ENCODE data around the gene SEPTIN1.
A peak's percentile ranks its signal among the peaks of the same experiment; 100 is the strongest.

Gene SEPTIN1

DNA sequence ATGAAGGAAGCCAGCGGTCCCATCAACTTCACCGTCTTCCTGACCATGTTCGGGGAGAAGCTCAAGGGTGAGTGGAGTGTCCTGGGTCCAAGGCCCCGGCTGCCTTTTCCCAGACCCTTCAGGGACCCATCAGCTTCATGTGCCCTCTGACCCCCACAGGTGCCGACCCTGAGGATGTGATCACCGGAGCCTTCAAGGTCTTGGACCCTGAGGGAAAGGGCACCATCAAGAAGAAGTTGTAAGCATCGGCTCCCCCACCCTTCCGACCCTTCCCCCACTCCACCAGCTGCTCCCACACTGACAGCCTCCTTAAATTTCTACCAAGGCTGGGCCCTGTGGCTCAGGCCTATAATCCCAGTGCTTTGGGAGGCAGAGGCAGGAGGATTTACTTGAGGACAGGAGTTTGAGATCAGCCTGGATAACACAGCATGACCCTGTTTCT, 5.9 kb downstream of the SEPTIN1 start:
- no peak for DNase-seq

DNA sequence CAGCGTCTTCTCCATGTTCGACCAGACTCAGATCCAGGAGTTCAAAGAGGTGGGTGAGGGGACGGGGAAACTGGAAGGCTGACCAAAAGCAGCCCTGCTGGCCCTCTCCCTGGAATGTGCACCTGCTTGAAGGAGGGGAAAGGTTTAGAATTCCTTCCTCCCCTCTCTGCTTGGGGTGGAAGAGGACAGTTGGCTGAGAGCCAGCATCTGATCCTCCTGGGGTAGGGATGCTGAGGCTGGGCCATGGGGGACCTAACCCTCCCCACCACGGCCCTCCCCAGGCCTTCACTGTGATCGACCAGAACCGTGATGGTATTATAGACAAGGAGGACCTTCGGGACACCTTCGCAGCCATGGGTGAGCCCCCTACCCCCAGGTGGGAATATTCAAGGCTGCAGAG, 6.5 kb downstream of the SEPTIN1 start:
- DNase-seq: no peak

DNA sequence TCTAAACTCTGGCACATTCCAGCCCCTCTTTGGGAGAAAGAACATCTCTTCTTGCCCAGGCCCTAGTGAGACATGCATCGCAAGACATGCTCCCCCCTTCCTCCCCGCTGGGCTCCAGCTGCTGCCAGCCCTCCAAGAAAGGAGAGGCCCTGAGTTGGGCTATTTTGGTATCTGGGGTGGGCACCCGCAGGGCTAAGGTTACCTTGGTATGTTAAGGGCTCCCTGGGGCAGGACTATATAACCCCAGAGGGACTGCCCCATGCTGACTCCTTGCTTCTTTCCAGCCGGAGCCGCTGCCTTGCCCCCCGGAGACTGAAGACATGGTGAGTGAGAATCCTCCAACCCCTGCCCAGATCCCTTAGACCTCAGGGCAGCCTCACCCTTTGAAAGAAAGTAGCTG, 7.8 kb downstream of the SEPTIN1 start, which contains the start of gene MYL11:
Gene MYL11, plus strand, starts transcription at position 265 of the 400 bp plus-strand sequence. Its CDS starts 56 bp downstream, at position 321.
- DNase-seq: no peak

DNA sequence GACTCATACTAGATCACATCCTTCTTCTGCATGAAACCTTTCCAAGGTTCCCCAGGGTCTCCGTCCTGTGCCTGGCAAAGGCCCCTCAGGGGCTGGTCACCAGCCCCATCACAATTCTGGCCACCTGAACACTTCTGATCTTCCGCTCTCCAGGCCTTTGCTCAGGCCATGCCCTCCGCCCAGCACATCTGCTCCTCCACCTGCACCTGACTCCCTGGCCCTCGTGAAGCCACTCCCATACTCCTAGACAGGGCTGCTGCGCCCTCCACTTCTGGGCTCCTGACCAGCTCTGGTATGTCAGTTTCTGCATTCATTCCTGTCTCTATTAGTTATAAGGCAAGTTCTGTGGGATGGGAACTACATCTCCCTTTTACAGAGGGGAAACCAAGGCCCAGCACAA, 9.6 kb downstream of the SEPTIN1 start:
- DNase-seq: no peak

DNA sequence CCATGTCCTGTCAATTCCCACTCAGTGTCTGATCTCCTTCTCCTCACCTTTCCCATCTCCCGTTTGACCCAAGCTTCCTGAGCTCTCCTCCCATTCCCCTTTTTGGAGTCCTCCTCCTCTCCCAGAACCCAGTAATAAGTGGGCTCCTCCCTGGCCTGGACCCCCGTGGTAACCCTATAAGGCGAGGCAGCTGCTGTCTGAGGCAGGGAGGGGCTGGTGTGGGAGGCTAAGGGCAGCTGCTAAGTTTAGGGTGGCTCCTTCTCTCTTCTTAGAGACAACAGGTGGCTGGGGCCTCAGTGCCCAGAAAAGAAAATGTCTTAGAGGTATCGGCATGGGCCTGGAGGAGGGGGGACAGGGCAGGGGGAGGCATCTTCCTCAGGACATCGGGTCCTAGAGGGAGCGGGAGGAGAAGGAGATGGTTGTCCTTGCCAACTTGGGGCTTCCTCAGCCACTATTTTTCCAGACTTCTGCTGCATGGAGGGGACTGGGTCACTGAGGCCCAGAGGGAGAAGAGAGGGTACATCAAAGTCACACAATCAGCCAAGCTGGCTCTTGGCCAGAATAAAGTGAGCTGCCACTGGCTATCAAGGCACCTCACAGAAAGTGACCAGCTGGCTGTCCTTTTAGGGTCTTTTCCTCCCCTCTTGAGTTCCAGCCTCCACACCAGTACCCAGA, 10.2 kb downstream of the SEPTIN1 start:
- DNase-seq: no peak

DNA sequence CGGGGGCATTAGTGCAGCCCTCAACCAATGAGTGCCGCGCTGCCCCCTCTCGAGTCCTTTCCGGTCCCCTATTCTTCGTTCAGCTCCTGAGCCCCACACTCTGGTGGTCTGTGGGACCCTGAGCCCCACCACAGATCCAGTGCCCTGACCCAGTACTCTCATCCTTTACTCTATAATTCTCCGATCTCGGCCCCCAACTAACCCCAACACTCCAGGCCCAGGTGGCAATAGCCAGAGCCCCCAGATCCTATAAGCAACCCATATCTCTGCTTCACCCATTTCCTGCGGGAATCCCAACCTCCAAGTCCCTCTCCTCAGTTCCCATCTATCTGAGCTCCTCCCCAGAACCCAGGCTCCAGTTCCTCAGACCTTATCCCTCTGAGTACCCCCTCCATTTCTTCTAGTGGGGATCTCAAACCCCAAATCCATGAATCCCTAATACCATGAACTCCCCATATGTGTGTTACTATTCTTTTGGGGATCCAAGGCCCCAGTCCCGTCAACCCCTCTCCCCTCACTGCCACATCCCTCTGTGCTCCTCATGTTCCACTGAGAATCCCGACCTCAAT, 11.0 kb downstream of the SEPTIN1 start:
- DNase-seq: no peak

DNA sequence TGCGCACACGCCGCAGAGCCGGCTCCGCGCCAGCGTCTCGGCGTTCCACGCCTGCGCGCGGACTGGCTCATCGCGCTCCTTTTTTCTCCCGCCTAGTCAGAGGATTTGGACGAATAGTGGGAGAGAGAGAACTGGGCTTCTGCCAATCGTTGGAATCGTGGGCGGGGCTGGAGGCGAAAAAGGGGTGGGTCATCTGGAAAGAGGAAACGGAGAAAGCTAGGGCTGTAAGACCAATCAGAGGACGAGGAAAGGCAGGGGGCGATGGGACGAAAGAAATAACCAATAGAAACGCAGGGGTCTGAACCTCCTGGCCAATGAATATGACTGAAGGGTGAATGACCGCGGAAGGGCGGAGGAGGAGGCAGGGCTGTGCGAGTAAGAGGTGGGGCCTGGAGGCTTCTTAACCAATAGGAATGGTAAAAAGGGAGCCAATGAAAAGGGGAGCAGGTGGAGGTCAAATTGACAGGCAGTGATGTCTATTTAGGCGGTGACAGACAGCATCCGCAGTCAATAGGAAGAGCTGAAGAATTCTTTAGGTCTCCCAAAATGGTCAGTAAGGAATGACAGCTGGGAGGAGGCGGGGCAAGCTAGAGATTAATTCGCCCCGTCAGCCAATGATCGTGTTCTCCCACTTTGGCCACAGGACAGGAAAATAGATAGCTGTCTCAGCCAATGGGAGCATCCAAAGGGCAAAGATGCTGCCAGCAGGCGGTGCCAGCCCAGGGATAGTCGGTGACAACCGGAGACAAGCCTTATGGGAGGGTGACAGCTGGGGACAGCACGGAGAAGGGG, 11.7 kb downstream of the SEPTIN1 start, which contains the start of gene TBC1D10B:
Gene TBC1D10B, minus strand, starts transcription at position 39 of the 792 bp plus-strand sequence. CDS start 311 bp downstream, outside the sequence.
- DNase-seq: peak; percentile 100

DNA sequence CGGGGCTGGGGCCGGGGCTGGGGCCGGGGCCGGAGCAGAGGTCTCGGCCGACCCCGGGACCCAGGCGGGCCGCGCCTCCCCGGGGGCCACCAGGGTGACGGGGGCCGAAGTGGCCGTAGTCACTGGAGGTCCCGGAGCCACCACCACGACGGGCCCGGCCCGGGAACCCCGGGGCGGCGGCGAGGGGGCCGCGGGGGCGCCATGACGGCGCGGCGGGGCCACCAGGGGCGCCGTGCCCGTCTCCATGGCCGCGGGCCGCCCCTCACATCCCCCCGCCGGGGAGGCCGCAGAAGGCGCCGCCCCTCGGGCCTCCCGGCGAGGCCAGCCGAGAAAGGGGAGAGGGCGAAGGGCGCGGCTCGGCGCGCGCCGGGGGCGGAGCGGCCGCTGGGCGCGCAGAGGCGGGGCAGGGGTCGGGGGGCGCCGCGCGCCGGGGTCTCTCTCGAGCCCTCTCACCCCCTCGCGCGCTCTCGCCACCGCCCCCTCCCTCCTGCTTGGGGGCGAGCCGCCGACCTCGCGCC, 12.4 kb downstream of the SEPTIN1 start:
- DNase-seq: no peak

DNA sequence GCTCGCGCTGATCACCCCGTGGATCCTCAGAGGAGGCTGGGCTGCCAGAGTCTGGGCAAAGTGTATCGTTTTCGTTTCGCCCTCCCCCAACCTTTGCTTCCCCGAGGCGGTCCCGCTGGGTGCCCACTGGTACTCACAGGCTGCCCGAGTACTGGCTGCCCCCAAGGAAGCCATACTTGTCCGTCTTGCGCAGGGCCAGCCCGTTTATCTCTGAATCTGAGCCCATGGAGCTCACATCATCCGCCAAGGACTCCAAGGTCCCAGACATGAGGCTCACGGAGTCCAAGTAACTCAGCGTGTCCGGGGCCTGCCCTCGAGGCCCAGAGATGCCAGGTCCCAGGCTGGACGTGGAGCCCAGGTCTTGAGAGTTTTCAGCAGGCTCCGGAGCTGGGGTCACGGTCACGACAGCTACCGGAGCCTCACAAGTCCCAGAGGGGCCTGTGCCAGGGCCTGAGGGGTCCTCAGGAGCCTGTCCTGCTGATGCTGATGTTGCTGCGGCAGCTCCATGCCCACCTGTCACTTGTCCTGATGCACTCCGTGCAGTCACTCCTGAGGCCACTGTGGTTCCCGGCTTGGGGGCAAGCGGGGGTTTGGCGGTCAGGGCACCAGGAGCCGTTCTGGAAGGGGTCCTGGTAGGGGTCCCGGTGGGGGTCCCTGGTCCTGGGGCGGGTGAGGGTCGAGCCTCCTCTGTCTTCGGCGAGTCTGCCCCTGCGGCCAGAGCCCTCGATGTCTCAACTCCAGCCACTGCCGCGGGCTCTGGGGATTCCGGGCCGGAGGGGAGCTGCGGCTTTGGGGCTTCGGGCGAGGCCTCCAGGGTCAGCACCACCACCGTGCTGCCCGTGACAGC, 13.0 kb downstream of the SEPTIN1 start:
- DNase-seq: no peak

DNA sequence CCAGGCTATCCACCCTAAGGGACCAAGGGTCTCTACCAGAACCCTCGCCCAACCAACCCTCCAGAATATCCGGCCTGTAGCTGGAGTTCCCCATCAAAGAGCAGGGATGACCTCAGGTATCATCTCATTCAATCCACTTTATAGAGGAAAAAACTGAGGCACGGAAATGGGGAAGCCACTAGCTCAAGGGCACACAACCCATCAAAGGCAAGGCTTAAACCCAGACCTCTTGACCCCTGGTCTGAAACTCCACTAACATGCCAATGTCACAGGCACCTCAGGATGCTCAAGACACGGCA, 13.6 kb downstream of the SEPTIN1 start:
- DNase-seq: no peak

DNA sequence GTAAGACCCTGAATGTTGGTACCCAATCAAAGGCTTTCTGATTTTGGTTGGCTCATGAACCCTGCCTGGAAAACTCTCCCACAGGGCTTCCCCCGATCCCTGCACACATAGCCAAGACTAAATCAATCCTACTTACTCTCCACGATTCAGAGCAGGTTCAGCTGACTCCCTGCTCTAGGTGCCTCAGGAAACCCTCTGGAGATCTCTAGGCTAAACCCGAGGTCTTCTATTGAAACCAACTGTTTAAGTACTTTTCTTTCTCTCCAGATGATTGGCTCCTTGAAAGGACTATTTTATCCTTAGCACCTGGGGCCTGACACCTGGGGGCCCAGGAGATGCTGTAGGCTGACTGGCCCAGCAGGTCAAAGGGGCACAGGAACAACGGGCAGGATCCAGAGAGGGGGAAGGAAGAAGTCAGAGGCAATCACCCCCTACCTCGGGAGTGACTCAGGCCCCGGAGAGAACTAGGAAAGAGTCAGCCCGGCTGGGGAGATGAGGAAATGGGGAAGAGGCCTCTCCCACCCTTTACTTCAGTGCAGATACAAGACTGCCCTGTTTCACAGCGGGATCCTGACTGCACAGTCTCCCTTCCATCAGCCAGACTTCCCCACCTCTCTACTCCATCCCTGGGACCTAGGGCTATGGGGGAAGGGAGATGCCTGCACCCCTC, 14.1 kb downstream of the SEPTIN1 start:
- no peak for DNase-seq

DNA sequence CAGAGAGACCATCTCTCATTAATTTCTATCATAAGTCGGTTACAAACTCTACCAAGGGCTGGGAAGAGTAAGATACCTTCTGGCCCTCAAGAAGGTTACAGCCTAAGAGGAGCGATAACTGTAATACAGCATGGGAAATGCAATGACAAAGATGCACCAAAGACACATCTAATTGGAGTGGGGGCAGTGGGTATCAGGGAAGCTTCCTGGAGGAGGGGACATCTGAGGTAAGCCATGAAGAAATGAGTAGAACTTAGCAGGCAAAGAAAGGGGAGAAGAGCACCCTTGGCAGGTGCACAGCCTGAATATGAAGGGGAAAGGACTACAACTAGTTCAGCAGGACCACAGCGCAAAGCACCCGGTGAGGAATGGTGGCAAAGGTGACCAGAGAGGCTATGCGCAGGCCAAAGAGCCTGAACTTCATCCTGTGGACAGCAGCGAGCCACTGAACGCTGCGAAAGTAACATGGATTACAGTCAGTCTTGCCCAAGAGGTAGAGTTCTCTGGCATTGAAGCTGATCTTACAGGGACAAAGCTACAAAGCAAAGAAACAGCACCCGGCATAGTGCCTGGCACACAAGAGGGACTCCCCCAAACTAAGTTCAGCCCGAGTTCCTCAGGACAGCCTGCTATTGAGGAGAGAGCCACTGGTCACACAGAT, 14.9 kb downstream of the SEPTIN1 start:
- no peak for DNase-seq

DNA sequence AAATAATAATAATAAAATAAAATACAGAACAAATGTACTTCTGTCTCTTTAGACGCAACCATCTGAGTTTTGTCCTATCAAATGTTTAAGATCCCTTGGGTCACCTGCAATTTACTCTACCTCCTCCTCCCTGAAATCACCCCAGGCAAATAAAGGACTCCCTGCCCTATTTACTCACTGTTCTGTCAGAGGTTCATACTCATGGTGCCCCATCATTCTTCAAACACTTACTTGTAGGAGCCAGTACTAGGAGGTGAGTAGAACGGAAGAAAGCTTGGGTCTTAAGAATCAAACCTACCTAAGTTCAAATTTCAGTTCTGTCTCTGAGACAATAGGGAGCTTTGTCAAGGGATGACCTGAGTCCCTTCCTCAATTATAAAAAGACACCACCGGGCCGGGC, 15.8 kb downstream of the SEPTIN1 start:
- DNase-seq: no peak

DNA sequence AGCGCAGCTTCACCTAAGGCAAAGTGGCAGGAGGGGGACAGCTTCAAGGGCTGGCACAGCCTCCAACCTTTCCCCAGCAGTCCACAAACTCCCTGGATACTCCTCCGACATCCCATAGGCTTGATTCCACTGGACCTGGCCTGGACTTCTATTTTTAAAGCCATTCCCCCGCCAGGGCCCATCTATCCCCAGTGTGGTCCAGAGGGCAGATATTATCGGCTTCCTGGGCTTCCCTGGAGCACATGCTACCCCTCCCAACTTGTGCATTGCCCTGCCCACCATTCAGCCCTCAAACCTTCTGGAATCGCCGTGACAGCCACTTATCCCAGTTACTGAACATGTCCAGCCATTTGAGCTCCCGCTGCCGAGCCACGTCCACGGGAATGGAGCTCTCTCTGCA, 17.2 kb downstream of the SEPTIN1 start:
- no peak for DNase-seq

DNA sequence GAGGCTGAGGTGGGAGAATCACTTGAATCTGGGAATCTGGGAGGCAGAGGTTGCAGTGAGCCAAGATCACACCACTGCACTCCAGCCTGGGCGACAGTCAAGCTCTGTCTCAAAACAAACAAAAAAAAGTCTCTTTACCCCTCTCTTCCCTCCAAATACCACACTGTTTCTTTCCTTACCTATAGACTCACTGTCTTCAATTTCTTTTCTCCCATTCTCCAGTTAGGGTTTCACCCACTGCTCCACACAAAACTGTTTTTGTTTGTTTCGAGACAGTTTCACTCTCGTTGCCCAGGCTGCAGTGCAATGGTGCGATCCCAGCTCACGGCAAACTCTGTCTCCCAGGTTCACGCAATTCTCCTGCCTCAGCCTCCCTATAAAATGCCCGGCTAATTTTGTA, 21.2 kb downstream of the SEPTIN1 start:
- no peak for DNase-seq

DNA sequence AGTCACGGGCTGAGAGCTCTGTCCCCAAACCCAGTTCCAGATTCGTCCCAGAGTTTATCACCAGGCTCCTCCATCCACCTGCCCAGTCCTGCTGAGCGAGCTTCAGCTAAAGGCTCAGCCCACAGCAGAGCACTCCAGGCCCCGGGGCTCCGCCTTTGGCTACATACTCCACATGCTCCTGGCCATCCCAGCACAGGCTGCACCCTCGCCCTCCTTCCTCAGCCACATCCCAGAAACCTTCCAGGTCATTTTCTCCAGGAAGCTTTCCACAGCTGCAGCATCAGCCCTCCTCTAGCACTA, 22.5 kb downstream of the SEPTIN1 start:
- no peak for DNase-seq

DNA sequence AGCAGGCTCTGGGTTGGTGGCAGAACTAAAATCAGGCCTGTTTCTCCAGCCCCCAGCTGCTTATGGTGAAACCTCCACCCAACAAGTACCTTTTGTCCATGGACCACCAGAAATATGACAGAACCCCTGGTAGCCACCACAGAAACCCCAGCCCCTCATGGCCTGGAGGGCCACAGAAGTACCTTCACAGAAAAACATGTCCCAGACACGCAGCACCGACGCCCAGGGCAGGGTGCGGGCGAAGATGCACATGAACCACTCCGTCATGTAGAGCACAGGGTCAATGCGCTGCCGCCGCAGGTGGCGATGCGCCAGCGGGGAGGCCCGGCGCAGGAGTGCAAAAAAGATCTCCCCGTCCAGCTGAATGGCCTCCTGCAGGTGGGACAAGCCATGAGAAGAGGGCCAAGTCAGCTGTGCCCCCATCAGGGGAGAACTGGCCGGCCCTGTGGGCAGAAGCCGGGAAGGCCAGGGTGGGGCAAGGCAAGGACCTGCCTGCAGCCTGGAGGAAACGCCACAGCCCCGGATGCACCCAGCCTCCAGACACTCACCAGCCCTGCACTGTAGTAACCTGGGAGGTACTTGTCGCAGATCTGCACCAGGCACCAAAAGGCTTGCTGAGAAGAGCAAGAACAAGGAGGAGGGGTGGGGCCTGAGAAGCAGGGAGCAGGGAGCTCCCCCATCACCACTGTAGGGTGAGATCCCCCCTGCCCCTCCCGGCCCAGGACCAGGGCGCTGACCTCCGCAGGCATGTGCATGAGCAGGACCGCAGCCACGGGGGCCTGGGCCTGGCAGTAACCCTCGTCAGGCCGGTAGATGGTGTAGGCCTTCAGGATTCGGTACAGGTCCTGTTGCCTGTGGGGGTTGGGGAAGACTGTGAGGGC, 23.1 kb downstream of the SEPTIN1 start:
- DNase-seq: no peak

DNA sequence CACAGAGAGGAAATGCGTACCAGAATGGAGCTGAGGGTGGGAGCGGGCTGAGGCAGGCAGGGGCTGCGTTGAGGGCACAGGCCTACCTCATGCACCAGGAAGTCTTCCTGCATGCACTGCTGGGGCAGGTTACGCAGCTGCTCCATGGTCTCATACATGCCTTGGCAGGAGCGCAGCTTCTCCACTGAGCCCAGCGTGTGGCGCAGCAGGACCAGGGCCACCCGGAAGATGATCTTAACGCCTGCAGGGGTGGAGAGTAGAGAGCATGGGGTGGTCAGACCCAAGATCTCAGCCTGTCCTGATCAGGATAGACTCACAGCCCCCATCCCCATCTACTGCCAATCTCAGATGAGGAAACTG, 23.8 kb downstream of the SEPTIN1 start:
- DNase-seq: no peak

DNA sequence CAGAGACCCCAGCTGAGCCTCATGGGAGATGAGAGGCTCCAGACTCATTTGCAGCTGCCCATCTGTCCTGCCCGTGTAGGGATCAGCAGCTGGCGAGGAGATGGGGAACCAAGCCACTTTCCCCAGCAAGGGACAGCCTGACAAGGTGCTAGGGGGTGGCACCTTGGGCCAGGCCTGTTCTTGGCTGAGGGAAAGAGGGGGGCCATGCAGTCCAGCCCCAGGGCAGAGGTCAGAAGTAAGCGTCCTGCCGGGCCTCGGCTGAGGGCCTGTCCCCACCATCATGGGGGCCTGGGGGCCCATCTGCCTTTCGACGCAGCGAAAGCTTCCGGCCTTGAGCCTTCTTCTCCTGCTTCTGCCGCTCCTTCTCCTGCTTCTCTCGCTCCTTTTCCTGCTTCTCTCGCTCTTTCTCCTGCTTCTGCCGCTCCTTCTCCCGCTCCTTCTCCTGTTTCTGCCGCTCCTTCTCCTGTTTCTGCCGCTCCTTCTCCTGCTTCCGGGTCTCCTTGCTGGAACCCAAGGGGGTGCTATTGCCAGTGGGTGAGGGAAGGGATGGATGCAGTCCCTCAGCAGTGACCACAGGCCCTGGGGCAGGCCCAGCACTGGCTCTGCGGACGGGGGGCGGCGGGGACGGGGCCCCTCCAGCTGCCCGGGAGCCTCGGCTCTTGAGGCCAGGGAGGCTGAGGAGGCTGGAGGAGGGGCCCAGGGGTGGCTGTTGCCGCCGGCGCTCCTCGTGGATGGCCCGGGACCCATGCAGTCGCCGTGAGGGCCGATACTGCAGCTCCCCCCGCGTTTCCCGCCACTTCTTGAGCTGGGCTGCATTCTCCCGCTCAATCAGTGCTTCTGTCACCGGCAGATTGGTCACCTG, 24.4 kb downstream of the SEPTIN1 start:
- DNase-seq: no peak

DNA sequence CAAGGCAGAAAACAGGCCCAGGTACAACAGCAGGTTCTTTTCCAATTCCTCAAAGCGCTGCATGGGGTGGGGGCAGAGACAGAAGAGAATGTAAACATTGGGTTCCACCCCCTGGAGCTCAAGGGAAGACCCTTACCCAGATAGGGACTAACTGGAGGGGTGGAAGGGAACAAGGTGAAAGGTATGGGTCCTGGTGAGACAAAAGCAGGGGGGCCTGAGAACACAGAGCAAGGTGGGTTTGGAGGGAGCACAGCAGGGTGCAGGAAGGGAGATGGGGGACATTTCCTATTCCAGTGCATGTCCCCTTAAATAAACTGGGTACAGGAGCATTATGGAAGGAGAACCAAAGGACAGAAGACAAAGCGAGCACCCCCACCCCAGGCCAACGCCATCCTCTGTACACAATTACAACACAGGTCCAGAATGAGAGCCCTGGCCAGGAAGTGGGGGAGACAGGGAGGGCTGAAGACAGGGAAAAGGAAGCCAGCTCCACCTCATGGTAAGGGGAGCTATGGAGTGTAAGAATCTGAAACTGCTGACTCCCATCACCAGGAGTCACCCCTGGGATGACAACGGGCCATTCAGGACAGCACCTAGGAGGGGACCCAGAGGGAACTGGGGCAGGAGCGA, 25.2 kb downstream of the SEPTIN1 start:
- no peak for DNase-seq

All from NCI-H1092 (cell line).